HG03095 (cell line): ENCODE data around the gene SNRNP70.
"Not testable (repeated sequence)": the region's sequence is repeated elsewhere in the genome, so short reads cannot be mapped to it uniquely, and the experiment has no call there.

Experiments
- ATAC-seq: cut with Tn5 transposase; IDR thresholded peaks from one replicate; pipeline ENCODE4 v1.9.1; 2021; ENCODE audit warnings: moderate library complexity; ENCODE audit not compliant: unreplicated experiment

Gene SNRNP70

DNA sequence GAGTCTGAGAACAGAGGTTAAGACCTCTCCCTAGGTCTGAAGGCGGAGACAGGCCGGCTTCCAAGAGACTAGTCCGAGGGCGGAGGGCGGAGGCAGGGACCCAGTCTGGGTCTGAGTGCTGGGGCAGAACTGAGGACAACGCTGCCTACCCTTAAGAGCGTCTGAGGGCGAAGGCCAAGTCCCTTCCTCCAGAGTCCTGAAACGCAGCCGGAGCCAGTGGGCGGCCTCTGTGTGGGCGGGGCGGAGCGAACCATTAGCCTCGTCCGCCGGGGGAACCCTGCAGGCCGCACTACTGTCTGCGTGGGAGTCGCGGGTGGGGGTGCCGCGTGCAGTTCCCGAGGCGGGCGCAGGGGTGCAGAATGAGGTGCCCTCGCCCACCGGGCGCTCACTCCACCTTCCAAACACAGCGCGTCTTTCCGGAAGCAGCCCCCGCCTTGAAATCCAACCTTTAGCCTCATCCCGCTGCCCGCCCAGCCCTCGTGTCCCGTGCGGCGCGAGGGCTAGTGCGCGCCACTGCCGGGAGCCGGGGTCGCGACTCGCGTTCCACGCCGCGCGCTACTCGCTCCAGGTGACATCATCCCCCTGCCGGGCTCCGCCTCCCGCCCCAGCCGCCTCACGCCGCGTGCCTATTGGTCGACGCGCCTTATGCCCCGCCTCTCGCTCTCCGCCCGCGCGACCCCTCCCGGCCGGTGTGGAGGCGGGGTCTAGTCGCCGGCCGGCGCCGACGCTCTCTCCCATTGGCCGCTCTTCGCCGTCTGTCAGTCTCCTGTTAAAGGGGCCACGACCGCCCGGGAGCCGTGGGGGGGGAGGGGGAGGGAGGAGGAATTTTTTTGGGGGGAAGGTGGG lies 33.5 kb downstream of the SNRNP70 start, which contains the start of gene C19orf73:
Gene C19orf73, minus strand, starts transcription at position 579 of the 846 bp plus-strand sequence. Its CDS starts 121 bp downstream, at position 458.
- peak; percentile 72 for ATAC-seq

DNA sequence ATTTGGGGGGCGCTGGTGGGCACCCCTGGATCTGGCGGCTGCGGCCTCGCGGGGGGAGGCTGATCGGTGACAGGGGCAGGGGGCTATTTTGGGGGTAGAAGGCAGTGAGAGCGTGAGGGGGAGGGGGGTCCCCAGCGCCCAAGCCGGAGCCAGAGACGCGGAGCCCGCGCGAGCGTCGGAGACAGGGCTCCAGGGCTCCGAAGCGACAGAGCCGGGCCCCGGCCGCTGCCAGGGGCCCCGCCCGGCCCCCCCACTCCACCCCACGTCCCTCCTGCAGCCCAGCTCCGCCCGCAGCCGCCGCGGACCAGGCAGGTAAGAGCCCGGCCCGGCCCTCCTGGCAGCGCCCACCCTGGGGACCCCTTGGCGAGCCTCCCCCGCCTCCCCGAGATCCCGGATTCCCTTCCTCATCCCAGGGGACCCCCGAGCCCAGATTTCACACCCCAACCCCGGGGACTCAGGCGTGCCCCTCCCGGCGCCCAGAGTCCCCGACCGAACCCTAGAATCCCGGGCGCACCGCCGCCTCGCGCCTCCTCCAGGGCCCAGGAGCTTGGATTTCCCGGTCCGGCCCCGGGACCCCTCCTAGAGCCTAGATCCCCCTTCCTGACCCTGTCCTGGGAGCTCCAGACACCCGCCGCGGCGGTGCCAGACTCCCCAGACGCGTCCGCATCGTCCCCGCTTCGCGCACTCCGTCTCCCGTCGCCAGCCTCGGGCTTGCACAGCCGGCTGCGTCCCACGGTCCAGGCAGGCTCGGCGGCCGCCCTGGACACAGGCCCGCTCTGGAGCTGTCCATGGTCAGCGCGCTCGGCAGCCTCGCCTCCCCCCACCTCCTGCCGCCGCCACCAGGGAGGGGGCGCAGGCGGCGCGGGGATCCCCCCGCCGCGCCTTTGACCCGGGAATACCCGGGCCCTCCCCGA lies 34.4 kb downstream of the SNRNP70 start, which contains the start of gene PPFIA3:
Gene PPFIA3, plus strand, starts transcription at position 134 of the 914 bp plus-strand sequence. CDS start 8,330 bp downstream, outside the sequence.
- ATAC-seq: no peak

- ATAC-seq: no peak
Measured at GRCh38 chr19:49120325-49120683, 35.1 kb downstream of the SNRNP70 start.

DNA sequence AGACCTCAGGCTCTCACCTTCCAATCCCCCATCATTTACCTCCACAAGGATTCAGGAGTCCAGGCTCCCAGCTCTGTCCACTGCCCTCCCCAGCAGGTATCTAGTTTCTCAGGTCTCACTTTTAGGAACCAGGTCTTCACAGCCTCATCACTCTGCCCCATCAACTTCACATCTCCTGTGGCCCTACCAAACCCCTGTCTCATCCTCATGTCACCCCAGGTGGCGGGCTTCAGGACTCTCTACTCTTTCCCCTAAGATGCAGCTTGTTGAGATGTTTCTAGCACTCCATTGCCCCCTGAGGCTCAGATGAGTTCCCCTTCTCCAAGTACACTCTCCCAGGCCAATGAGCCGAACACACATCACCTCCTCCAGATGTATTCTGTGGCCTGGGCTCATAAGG lies 35.6 kb downstream of the SNRNP70 start:
- ATAC-seq: no peak

GRCh38 chr19:49121841-49122240 lies 36.6 kb downstream of the SNRNP70 start:
- not testable (repeated sequence) for ATAC-seq

- not testable (repeated sequence) for ATAC-seq
Measured at GRCh38 chr19:49123285-49123684, 38.0 kb downstream of the SNRNP70 start.

- ATAC-seq: no peak
Measured at GRCh38 chr19:49125025-49125731, 39.9 kb downstream of the SNRNP70 start.

DNA sequence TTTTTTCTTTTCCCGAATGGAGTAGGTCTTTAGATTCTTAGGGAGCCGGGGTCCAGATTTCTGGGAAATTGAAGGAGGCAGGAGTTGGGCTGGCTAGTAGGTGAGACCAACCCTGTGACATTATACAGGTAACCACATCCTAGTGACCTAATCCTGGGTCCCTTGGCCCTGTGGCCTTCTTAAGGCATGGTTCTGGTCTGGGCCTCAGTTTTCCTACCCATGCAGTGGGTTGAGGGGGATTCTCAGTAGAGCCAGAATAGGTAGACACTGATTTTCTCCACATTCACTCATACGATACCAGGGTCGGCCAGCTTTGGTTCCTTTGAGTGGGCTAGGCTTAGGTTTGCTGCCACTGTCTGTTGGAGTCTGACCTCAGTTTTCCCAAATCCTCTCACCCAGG lies 41.3 kb downstream of the SNRNP70 start:
- ATAC-seq: no peak

DNA sequence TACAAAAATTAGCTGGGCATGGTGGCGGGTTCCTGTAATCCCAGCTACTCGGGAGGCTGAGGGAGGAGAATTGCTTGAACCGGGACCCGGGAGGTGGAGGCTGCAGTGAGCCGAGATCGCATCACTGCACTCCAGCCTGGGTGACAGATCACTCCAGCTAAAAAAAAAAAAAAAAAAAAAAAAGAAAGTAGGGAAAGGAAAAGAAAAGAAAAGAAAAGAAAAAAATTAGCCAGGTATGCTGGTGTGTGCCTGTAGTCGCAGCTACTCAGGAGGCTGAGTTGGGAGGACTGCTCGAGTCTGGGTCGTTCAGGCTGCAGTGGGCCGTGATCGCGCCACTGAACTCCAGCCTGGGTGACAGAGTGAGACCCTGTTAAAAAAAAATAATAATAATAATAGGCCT lies 42.0 kb downstream of the SNRNP70 start:
- not testable (repeated sequence) for ATAC-seq

- ATAC-seq: peak; percentile 75
Measured at GRCh38 chr19:49127674-49128544, 42.7 kb downstream of the SNRNP70 start.

- ATAC-seq: no peak
Measured at GRCh38 chr19:49128545-49129237, 43.4 kb downstream of the SNRNP70 start.

DNA sequence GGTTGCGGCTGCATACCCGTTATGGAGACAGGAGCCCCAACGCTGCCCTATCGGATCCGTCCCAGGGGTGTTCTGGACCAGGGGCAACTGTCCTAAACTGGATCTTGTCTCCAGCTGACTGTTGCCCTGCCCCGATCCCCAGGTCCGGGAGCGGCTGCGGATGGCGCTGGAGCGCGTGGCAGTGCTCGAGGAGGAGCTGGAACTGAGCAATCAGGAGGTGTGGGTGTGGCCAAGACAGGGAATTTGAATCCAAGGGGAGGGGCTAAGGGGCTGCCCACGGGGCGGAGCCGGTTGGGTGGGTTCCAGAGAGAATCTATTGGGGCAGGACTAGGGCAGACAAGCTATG lies 44.0 kb downstream of the SNRNP70 start:
- ATAC-seq: no peak

DNA sequence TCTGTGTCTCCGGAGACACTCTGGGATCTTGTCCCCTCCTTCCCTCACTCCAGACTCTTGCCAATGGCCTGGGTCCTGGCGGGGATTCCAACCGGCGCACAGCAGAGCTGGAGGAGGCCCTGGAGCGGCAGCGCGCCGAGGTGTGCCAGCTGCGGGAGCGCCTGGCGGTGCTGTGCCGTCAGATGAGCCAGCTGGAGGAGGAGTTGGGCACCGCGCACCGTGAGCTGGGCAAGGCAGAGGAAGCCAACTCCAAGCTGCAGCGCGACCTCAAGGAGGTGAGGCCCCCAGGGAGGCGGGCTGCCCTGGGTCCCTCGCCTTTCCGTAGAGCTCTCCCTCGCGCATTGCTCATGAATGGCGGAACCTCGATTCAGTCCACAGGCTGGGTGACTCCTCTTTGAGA lies 45.1 kb downstream of the SNRNP70 start:
- ATAC-seq: no peak

DNA sequence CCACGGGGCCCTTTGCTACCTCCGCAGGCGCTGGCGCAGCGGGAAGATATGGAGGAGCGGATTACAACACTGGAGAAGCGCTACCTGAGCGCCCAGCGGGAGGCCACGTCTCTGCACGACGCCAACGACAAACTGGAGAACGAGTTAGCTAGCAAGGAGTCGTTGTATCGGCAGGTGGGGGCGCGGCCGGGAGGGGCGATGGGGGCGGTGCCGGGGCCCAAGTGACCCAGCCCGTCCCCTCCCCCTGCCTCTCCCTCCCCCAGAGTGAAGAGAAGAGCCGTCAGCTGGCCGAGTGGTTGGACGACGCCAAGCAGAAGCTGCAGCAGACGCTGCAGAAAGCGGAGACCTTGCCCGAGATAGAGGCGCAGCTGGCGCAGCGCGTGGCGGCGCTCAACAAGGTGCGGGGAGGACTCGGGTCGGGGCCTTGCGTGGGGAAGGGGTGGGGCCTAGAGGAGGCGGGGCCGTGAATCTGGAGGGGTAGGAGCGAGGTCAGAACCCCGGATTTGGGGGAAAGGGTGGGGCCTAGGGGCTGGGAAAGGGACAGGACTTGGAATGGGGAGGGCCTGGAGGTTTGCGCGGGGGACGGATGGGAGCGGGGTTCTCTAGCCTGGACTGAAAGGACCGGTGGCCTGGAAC lies 47.8 kb downstream of the SNRNP70 start:
- ATAC-seq: no peak

- ATAC-seq: no peak
Measured at GRCh38 chr19:49133621-49134454, 48.6 kb downstream of the SNRNP70 start.

DNA sequence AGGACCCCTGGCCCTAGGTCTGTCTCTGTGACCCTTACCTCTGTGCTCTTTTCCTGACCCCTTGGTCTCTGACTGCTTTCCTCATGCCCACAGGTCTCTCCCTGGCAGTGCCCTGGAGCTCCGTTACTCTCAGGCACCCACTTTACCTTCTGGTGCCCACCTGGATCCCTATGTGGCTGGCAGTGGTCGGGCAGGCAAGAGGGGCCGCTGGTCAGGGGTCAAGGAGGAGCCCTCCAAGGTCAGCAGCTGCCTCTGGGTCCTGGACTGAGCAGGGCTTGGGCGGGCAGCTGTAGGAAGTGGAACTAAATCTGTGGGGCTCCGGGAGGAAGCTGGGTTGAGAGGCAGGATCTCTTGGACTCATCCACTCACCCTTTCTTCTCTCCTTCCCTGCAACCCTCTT lies 50.4 kb downstream of the SNRNP70 start:
- ATAC-seq: no peak

DNA sequence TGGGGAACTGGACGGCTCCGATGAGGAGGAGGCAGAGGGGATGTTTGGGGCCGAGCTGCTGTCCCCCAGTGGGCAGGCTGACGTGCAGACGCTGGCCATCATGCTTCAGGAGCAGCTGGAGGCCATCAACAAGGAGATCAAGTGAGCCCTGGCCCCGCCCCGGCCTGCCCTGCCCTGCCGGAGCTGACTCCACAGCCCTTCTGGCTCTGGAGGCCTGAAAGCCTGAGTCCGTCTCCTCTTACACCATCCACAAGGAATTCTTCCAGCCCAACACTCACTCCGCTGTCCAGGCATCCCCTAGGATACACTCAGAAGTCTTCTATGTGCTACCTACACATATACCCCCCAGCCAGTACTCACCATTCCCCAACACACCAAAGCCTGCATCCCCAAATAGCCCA lies 51.5 kb downstream of the SNRNP70 start:
- no peak for ATAC-seq

GRCh38 chr19:49140951-49141350 lies 55.7 kb downstream of the SNRNP70 start:
- no peak for ATAC-seq
